HEK293T (cell line): Measurements from ENCODE around the gene AGAP1.

Experiments
- CTCF ChIA-PET: fragments of 350-600 bp; formaldehyde crosslinking; extraction: SDS; loops from one replicate; lab custom pipeline; 2021; ENCODE audit warnings: antibody characterized with exemption, inconsistent platforms; lab: Yijun Ruan, JAX
- POLR2A ChIA-PET: fragments of 350-600 bp; formaldehyde crosslinking; extraction: SDS; loops from one replicate; lab custom pipeline; 2020; ENCODE audit warnings: antibody characterized with exemption, inconsistent platforms; lab: Yijun Ruan, JAX
- DNase-seq: peaks from one replicate; pipeline ENCODE4 v3.0.0; 2012; ENCODE audit warnings: mixed read lengths; ENCODE audit errors: extremely low spot score
- ARNT ChIP-seq: fragments of 450-650 bp; IDR thresholded peaks from 2 replicates; pipeline ENCODE4 v1.6.1; 2017; ENCODE audit warnings: mild to moderate bottlenecking
- BHLHE40 ChIP-seq: fragments of 450-650 bp; IDR thresholded peaks from 2 replicates; pipeline ENCODE4 v1.6.1; 2016; ENCODE audit warnings: mild to moderate bottlenecking, moderate library complexity, borderline replicate concordance
- CTBP1 ChIP-seq: fragments of 450-650 bp; IDR thresholded peaks from 2 replicates; pipeline ENCODE4 v1.6.1; 2016; ENCODE audit warnings: borderline replicate concordance
- ELF4 ChIP-seq: fragments of 450-650 bp; IDR thresholded peaks from 2 replicates; pipeline ENCODE4 v1.6.1; 2017; ENCODE audit warnings: antibody characterized with exemption
- FOXA1 ChIP-seq: fragments of 450-650 bp; IDR thresholded peaks from 2 replicates; pipeline ENCODE4 v1.6.1; 2016; ENCODE audit warnings: mild to moderate bottlenecking
- FOXK2 ChIP-seq: fragments of 450-650 bp; IDR thresholded peaks from 2 replicates; pipeline ENCODE4 v1.6.1; 2016; ENCODE audit warnings: mild to moderate bottlenecking
- FOXM1 ChIP-seq: fragments of 450-650 bp; IDR thresholded peaks from 2 replicates; pipeline ENCODE4 v1.6.1; 2017; ENCODE audit warnings: mild to moderate bottlenecking, borderline replicate concordance
- HDGF ChIP-seq: fragments of 450-650 bp; IDR thresholded peaks from 2 replicates; pipeline ENCODE4 v1.6.1; 2017; ENCODE audit warnings: antibody characterized with exemption, borderline replicate concordance
- L3MBTL2 ChIP-seq: fragments of 450-650 bp; conservative IDR thresholded peaks from 2 replicates; pipeline ENCODE4 v1.6.1; 2016; ENCODE audit warnings: mild to moderate bottlenecking
- LEF1 ChIP-seq: fragments of 450-650 bp; IDR thresholded peaks from 2 replicates; pipeline ENCODE4 v1.6.1; 2017; ENCODE audit warnings: mild to moderate bottlenecking, borderline replicate concordance
- NFRKB ChIP-seq: fragments of 450-650 bp; IDR thresholded peaks from 2 replicates; pipeline ENCODE4 v1.6.1; 2016; ENCODE audit warnings: mild to moderate bottlenecking, moderate library complexity
- PKNOX1 ChIP-seq: fragments of 450-650 bp; IDR thresholded peaks from 2 replicates; pipeline ENCODE4 v1.6.1; 2016
- SP1 ChIP-seq: fragments of 450-650 bp; IDR thresholded peaks from 2 replicates; pipeline ENCODE4 v1.6.1; 2017
- SUZ12 ChIP-seq: fragments of 450-650 bp; IDR thresholded peaks from 2 replicates; pipeline ENCODE4 v1.6.1; 2016; ENCODE audit warnings: mild to moderate bottlenecking
- TARDBP ChIP-seq: fragments of 450-650 bp; IDR thresholded peaks from 2 replicates; pipeline ENCODE4 v1.6.1; 2016
- ZNF384 ChIP-seq: fragments of 450-650 bp; IDR thresholded peaks from 2 replicates; pipeline ENCODE4 v1.6.1; 2016

Gene AGAP1

GRCh38 chr2:235808366-235808765 is 314.5 kb downstream of the AGAP1 start:
- CTCF ChIA-PET = no interaction called here
- DNase-seq = no peak
- TF ChIP-seq FOXA1 = no peak
- TF ChIP-seq SUZ12 = no peak
- no peak for TF ChIP-seq LEF1
- no peak for TF ChIP-seq L3MBTL2
- TF ChIP-seq FOXM1 = no peak
- TF ChIP-seq PKNOX1 = no peak
- TF ChIP-seq ARNT = no peak
- no peak for TF ChIP-seq ELF4
- no peak for TF ChIP-seq FOXK2
- no peak for TF ChIP-seq SP1
- no peak for TF ChIP-seq NFRKB
- TF ChIP-seq HDGF = no peak
- no peak for TF ChIP-seq CTBP1
- TF ChIP-seq BHLHE40 = no peak
- TF ChIP-seq ZNF384 = no peak
- TF ChIP-seq TARDBP = no peak
- POLR2A ChIA-PET = no interaction called here

- CTCF ChIA-PET = no interaction called here
- no peak for DNase-seq
- TF ChIP-seq FOXA1 (no peak), LEF1 (no peak), CTBP1 (no peak)
- POLR2A ChIA-PET = no interaction called here
Measured at GRCh38 chr2:235810252-235810651, 316.4 kb downstream of the AGAP1 start.

GRCh38 chr2:235810846-235811245 is 317.0 kb downstream of the AGAP1 start:
- ChIA-PET CTCF (no interaction called here), POLR2A (no interaction called here)
- no peak for DNase-seq
- no peak for TF ChIP-seq ARNT
- TF ChIP-seq FOXK2 = no peak
- no peak for TF ChIP-seq L3MBTL2
- no peak for TF ChIP-seq ZNF384
- TF ChIP-seq HDGF = no peak

GRCh38 chr2:235811446-235812184 is 317.8 kb downstream of the AGAP1 start:
- ChIA-PET POLR2A (no interaction called here), CTCF (no interaction called here)
- TF ChIP-seq PKNOX1 (no peak), FOXM1 (no peak)
- DNase-seq = no peak

GRCh38 chr2:235812185-235812665 is 318.4 kb downstream of the AGAP1 start:
- POLR2A ChIA-PET = no interaction called here

GRCh38 chr2:235813398-235813797 is 319.6 kb downstream of the AGAP1 start:
- no peak for TF ChIP-seq L3MBTL2
- TF ChIP-seq BHLHE40 = no peak
- TF ChIP-seq TARDBP = no peak
- no peak for DNase-seq
- CTCF ChIA-PET = no interaction called here
- POLR2A ChIA-PET = no interaction called here

More at GRCh38 chr2:235812185-235812665, 318.4 kb downstream of the AGAP1 start:
- no peak for TF ChIP-seq SP1
- no peak for TF ChIP-seq PKNOX1
- TF ChIP-seq ZNF384 = no peak
- no peak for TF ChIP-seq ELF4
- no peak for TF ChIP-seq FOXK2
- TF ChIP-seq TARDBP = no peak
- no peak for TF ChIP-seq LEF1
- TF ChIP-seq HDGF = no peak
- TF ChIP-seq FOXA1 = no peak
- no peak for TF ChIP-seq BHLHE40
- CTCF ChIA-PET = no interaction called here
- DNase-seq = no peak

GRCh38 chr2:235820571-235820970 is 326.7 kb downstream of the AGAP1 start:
- ChIA-PET POLR2A (no interaction called here), CTCF (no interaction called here)
- no peak for DNase-seq
- no peak for TF ChIP-seq ZNF384

- TF ChIP-seq PKNOX1 (no peak), FOXA1 (no peak), TARDBP (no peak), L3MBTL2 (no peak), ARNT (no peak), SUZ12 (no peak), SP1 (no peak), HDGF (no peak), ELF4 (no peak), NFRKB (no peak), CTBP1 (no peak), ZNF384 (no peak), BHLHE40 (no peak)
Measured at GRCh38 chr2:235824331-235824730, 330.5 kb downstream of the AGAP1 start.

More at GRCh38 chr2:235824331-235824730, 330.5 kb downstream of the AGAP1 start:
- POLR2A ChIA-PET = no interaction called here
- no peak for DNase-seq
- CTCF ChIA-PET = no interaction called here
